Measurements from ENCODE around the gene DHCR24. TPM values are rescaled to one million over a fixed set of nuclear protein-coding genes. Genes with fewer than 3 reads are reported as not detected.

Gene DHCR24
- total and polyA plus RNA-seq, 2 donors (not counting 1 experiment from before 2014, with no cell fraction given), result 5.2 to 13.3 TPM

DNA sequence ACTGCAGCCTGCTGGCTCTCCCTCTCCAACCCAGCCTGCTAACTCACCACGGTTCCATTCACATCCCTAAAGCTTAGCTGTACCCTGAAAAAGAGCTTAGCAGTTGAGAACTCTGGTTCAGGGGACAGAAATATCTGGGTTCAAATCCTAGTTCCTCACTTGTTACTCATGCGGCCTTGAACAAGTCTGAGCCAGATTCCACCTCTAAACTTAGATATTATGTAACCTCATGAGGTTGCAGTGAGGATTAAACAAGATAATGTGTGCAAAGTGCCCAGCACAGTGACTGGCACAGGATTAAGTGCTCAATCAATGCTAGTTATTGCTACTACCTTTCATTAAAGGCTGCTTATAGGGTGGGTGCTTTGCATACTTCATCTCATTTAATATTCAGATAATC is 41.3 kb upstream of the DHCR24 start:
- no peaks in the 10 kb centered on the region for H3K9me3 ChIP-seq (ENCODE audit: control extremely low read depth in 1 of 3, control insufficient read depth in 2 of 3, insufficient read depth in 1 of 3, low read length in 2 of 3)
- no peak overlapping the region for H3K27ac ChIP-seq (ENCODE audit: low read length in 2 of 2)
- Mint-ChIP-seq H3K4me1 (no peaks in the 10 kb centered on the region), H3K9me3 (ENCODE audit: insufficient read depth) (no peaks in the 10 kb centered on the region), H3K4me3 (no peak overlapping the region), H3K27ac (no peak overlapping the region), H3K27me3 (peaks cover 27% of the 10 kb centered on the region)
- H2AFZ ChIP-seq (ENCODE audit: insufficient read depth, low read depth, low read length, poor library complexity, severe bottlenecking), result no peak overlapping the region
- H3K4me3 ChIP-seq (ENCODE audit: control extremely low read depth in 1 of 5, extremely low read depth in 1 of 5, insufficient read depth in 1 of 5, low read depth in 2 of 5, low read length in 4 of 5), result no peak overlapping the region
- intact Hi-C loops (cut with micrococcal nuclease), result no loop called here
- ATAC-seq (ENCODE audit: low read depth) (no peak), DNase-seq (no peak)
- H3K36me3 ChIP-seq (replicated peaks in 1 of 2; ENCODE audit: control extremely low read depth in 1 of 2, control insufficient read depth in 1 of 2, extremely low read depth in 1 of 2, insufficient read depth in 2 of 2, low read length in 1 of 2), result no peaks in the 10 kb centered on the region
- WGBS (ENCODE audit: insufficient coverage), result 67% methylated on average over 1 of the region's 2 CpGs
- no peaks in the 10 kb centered on the region for H4K20me1 ChIP-seq (ENCODE audit: control insufficient read depth, insufficient read depth, low read length, poor library complexity, severe bottlenecking)
- ChIA-PET POLR2A (no interaction called here), CTCF (interaction anchor here (4.4 kb wide), 1 partner anchor 17 kb away, joined by 26 read pairs; no protein-coding TSS in a partner anchor)
- H3K27me3 ChIP-seq (replicated peaks in 1 of 4; ENCODE audit: control extremely low read depth in 1 of 4, control insufficient read depth in 3 of 4, insufficient read depth in 4 of 4, low read length in 3 of 4), result peaks cover 0 to 5% (median 0%) of the 10 kb centered on the region in 4 experiments
- TF ChIP-seq, protein P1, sequence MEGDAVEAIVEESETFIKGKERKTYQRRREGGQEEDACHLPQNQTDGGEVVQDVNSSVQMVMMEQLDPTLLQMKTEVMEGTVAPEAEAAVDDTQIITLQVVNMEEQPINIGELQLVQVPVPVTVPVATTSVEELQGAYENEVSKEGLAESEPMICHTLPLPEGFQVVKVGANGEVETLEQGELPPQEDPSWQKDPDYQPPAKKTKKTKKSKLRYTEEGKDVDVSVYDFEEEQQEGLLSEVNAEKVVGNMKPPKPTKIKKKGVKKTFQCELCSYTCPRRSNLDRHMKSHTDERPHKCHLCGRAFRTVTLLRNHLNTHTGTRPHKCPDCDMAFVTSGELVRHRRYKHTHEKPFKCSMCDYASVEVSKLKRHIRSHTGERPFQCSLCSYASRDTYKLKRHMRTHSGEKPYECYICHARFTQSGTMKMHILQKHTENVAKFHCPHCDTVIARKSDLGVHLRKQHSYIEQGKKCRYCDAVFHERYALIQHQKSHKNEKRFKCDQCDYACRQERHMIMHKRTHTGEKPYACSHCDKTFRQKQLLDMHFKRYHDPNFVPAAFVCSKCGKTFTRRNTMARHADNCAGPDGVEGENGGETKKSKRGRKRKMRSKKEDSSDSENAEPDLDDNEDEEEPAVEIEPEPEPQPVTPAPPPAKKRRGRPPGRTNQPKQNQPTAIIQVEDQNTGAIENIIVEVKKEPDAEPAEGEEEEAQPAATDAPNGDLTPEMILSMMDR (IDR thresholded peaks at IDR 0.05), result no peak
- TF ChIP-seq EZH2 (IDR thresholded peaks at IDR 0.05; ENCODE audit: borderline replicate concordance, insufficient read depth, low read depth, low read length, poor library complexity, severe bottlenecking), result no peak
- no peaks in the 10 kb centered on the region for H3K4me1 ChIP-seq (ENCODE audit: control insufficient read depth in 2 of 2, insufficient read depth in 2 of 2, low read length in 2 of 2)
- H3K4me2 ChIP-seq (replicated peaks; ENCODE audit: low read depth, low read length, poor library complexity, severe bottlenecking), result no peak overlapping the region
- H3K79me2 ChIP-seq (ENCODE audit: control insufficient read depth, insufficient read depth, low read length), result no peaks in the 10 kb centered on the region
- no peak overlapping the region for H3K9ac ChIP-seq (ENCODE audit: low read length)

GRCh38 chr1:54927472-54928240 is 40.7 kb upstream of the DHCR24 start:
- Mint-ChIP-seq H3K4me1 (no peaks in the 10 kb centered on the region), H3K27me3 (peaks cover 23% of the 10 kb centered on the region), H3K27ac (no peak overlapping the region), H3K4me3 (no peak overlapping the region), H3K9me3 (ENCODE audit: insufficient read depth) (no peaks in the 10 kb centered on the region)
- Histone ChIP-seq H2AFZ (ENCODE audit: insufficient read depth, low read depth, low read length, poor library complexity, severe bottlenecking) (no peak overlapping the region), H3K36me3 (replicated peaks in 1 of 2; ENCODE audit: control extremely low read depth in 1 of 2, control insufficient read depth in 1 of 2, extremely low read depth in 1 of 2, insufficient read depth in 2 of 2, low read length in 1 of 2) (no peaks in the 10 kb centered on the region), H3K9me3 (ENCODE audit: control extremely low read depth in 1 of 3, control insufficient read depth in 2 of 3, insufficient read depth in 1 of 3, low read length in 2 of 3) (no peaks in the 10 kb centered on the region), H3K79me2 (ENCODE audit: control insufficient read depth, insufficient read depth, low read length) (no peaks in the 10 kb centered on the region), H3K27ac (ENCODE audit: low read length in 2 of 2) (no peak overlapping the region), H4K20me1 (ENCODE audit: control insufficient read depth, insufficient read depth, low read length, poor library complexity, severe bottlenecking) (no peaks in the 10 kb centered on the region), H3K4me3 (ENCODE audit: control extremely low read depth in 1 of 5, extremely low read depth in 1 of 5, insufficient read depth in 1 of 5, low read depth in 2 of 5, low read length in 4 of 5) (no peak overlapping the region), H3K27me3 (replicated peaks in 1 of 4; ENCODE audit: control extremely low read depth in 1 of 4, control insufficient read depth in 3 of 4, insufficient read depth in 4 of 4, low read length in 3 of 4) (peaks cover 0 to 5% (median 0%) of the 10 kb centered on the region in 4 experiments), H3K4me2 (replicated peaks; ENCODE audit: low read depth, low read length, poor library complexity, severe bottlenecking) (no peak overlapping the region), H3K4me1 (ENCODE audit: control insufficient read depth in 2 of 2, insufficient read depth in 2 of 2, low read length in 2 of 2) (no peaks in the 10 kb centered on the region), H3K9ac (ENCODE audit: low read length) (no peak overlapping the region)
- POLR2A ChIA-PET, result no interaction called here
- DNase-seq (no peak), ATAC-seq (ENCODE audit: low read depth) (no peak)
- TF ChIP-seq EZH2 (IDR thresholded peaks at IDR 0.05; ENCODE audit: borderline replicate concordance, insufficient read depth, low read depth, low read length, poor library complexity, severe bottlenecking), result no peak
- TF ChIP-seq, protein P1 (IDR thresholded peaks at IDR 0.05), result no peak
- 87% methylated on average over 5 of the region's 8 CpGs for WGBS (ENCODE audit: insufficient coverage)
- intact Hi-C loops (cut with micrococcal nuclease), result no loop called here
- CTCF ChIA-PET, result interaction anchor here (1.2 to 1.5 kb wide), 2 partner anchors 13 to 17 kb away, joined by 3 to 5 read pairs; no protein-coding TSS in a partner anchor
